Measurements from ENCODE around the gene ME2.

Gene ME2

DNA sequence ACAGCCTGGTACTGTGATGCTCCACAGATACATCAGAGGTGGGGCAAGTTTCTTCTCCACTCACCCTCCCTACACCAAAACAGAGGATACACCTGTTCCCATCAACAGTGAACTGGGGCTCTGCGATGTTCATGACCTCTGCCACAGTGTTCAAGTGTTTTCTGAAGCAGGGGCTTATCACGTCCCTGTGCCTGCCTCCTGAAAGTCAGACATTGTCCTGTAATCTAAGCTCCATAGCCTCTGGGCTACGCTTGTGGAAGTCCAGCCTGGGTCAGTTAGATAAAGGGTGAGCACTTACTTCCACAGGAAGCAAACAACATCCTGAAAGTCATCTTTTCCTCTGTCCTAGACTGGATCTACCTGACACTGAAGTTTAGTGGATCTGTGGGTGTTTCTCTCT is 38.9 kb upstream of the ME2 start:
- DNase-seq (ENCODE audit: low read depth), result no peak
- no peak overlapping the region for H3K4me3 ChIP-seq (ENCODE audit: low read depth, low read length)
- TF ChIP-seq, protein P1, sequence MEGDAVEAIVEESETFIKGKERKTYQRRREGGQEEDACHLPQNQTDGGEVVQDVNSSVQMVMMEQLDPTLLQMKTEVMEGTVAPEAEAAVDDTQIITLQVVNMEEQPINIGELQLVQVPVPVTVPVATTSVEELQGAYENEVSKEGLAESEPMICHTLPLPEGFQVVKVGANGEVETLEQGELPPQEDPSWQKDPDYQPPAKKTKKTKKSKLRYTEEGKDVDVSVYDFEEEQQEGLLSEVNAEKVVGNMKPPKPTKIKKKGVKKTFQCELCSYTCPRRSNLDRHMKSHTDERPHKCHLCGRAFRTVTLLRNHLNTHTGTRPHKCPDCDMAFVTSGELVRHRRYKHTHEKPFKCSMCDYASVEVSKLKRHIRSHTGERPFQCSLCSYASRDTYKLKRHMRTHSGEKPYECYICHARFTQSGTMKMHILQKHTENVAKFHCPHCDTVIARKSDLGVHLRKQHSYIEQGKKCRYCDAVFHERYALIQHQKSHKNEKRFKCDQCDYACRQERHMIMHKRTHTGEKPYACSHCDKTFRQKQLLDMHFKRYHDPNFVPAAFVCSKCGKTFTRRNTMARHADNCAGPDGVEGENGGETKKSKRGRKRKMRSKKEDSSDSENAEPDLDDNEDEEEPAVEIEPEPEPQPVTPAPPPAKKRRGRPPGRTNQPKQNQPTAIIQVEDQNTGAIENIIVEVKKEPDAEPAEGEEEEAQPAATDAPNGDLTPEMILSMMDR (conservative IDR thresholded peaks at IDR 0.05; ENCODE audit: low read depth, low read length), result no peak

DNA sequence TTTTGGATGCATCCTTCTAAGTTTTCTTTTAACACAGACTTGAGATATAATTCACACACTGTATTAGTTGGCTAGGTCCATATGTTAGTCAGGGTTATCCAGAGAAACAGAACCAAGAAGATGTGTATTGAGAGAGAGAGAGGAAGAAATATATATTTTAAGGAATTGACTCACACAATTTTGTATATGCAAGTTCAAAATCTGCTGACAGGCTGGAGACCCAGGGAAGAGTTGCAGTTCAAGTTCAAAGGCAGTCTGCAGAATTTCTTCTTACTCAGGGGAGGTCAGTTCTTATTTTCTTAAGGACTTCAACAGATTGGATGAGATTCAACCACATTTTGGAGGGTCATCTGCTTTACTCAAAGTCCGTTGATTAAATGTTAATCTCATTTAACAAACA is 36.1 kb upstream of the ME2 start:
- peak; percentile 36 for DNase-seq (ENCODE audit: low read depth)
- TF ChIP-seq, protein P1 (conservative IDR thresholded peaks at IDR 0.05; ENCODE audit: low read depth, low read length), result no peak
- no peak overlapping the region for H3K4me3 ChIP-seq (ENCODE audit: low read depth, low read length)

DNA sequence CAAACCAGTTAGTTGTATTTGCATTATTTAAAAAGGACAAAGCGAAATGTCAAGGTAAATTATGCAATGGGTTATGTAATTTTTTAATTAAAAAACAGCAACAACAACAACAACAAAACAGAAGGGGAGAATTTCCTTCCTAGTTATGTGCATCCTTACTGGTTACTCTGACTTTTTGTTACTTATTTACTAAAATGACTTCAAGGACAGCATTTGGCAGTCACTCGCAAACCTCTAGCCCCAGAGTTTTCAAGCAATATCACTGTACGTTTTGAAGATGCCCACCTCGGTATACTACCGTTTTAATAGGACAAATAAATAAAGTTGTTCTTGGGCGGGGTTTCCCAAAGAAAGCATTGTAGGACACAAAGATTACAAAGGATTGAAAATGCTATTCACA is 34.4 kb upstream of the ME2 start:
- H3K4me3 ChIP-seq (ENCODE audit: low read depth, low read length), result no peak overlapping the region
- TF ChIP-seq, protein P1 (conservative IDR thresholded peaks at IDR 0.05; ENCODE audit: low read depth, low read length), result no peak
- no peak for DNase-seq (ENCODE audit: low read depth)

DNA sequence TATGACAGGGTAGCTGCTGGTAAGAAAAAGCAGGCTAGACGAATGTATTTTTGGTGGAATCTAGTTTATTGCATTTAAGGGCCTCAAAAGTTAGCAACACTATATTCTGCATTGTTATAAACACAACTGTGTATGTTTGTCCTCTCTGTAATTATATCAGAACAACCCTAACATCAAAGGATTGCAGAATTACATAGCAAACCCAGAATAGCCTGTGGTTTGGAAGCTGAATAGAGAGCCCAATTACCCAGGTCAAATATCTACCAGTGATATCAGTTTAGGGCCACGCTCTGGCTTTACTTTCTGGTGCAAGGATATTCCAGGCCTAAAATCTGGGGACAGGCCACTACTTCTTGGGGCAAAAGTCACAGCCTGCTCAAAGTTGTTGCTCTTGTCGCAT is 34.0 kb upstream of the ME2 start:
- no peak for DNase-seq (ENCODE audit: low read depth)
- TF ChIP-seq, protein P1 (conservative IDR thresholded peaks at IDR 0.05; ENCODE audit: low read depth, low read length), result no peak
- H3K4me3 ChIP-seq (ENCODE audit: low read depth, low read length), result no peak overlapping the region

DNA sequence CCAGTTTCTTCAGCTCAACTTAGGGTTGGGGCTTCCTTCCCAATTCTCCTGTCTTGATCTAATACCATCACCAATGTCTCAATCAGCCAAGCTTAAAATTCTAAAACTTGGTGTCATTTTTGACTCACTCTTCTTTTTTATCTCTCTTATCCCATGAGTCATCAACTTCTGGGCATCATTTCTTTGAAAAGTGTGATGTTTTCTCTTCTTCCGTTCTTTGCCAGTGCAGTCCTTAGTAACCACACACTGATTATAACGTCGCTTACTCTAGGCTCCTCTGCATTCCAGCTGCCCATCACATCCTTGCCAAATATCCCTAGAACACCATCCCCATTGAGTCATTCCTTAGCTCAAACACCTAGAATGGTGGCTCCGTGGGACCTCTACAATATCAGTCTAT is 31.7 kb upstream of the ME2 start:
- TF ChIP-seq, protein P1 (conservative IDR thresholded peaks at IDR 0.05; ENCODE audit: low read depth, low read length), result no peak
- H3K4me3 ChIP-seq (ENCODE audit: low read depth, low read length), result no peak overlapping the region
- peak; percentile 52 for DNase-seq (ENCODE audit: low read depth)

DNA sequence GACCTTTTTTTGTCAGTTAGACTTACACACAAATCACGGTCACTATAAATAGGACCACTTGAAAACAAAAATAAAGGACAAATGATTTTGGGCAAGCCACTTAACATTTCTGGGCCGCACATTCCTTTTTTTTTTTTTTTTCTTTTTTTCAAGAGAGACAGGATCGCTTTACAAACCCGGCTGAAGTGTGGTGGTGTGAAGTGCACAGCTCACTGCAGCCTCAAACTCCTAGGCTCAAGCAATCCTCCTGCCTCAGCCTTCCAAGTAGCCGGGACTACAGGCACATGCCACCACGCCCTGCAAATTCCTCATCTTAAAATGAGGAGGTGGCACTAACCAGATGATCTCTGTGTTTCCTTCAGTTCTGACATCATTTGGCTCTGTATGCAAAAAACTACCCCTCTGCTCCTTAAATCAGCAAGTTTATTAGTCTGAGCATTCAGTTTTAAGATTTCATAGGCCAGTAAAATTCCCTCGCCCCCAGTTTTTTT is 30.8 kb upstream of the ME2 start:
- no peak for DNase-seq (ENCODE audit: low read depth)
- TF ChIP-seq, protein P1 (conservative IDR thresholded peaks at IDR 0.05; ENCODE audit: low read depth, low read length), result no peak
- H3K4me3 ChIP-seq (ENCODE audit: low read depth, low read length), result no peak overlapping the region

DNA sequence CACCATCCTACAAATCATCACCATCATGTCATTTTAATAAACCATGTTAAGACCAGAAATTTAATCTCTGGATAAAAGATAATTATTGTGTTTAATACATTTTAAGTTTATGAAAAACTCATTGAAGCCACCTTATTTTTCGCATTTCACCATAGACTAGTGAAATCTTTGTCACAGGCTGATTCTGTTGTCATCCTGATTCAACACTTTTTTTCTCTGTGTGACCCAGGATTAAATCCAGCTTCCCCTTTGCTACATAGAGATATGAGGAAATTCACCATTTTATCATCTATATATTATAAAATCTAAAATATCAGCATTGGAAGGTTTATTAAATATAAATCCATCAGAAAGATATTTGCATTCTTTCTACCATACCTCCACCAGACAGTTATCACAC is 29.9 kb upstream of the ME2 start:
- no peak overlapping the region for H3K4me3 ChIP-seq (ENCODE audit: low read depth, low read length)
- DNase-seq (ENCODE audit: low read depth), result no peak
- TF ChIP-seq, protein P1 (conservative IDR thresholded peaks at IDR 0.05; ENCODE audit: low read depth, low read length), result no peak

Measured in choroid plexus epithelial cell (primary cell).